GM06990 (cell line): ENCODE data around the gene TREH.

Experiments used
- DNase-seq: peaks from one replicate; pipeline ENCODE4 v3.0.0-alpha.2; 2011; ENCODE audit not compliant: insufficient read length; ENCODE audit errors: extremely low read depth
- H3K27me3 ChIP-seq: replicated peaks from 2 replicates; pipeline ENCODE4 v1.6.0; 2011; ENCODE audit warnings: low read length; ENCODE audit not compliant: control insufficient read depth, insufficient read depth
- H3K36me3 ChIP-seq: 2 replicates; pipeline ENCODE4 v1.5.1; 2011; ENCODE audit warnings: low read length; ENCODE audit not compliant: control insufficient read depth, insufficient read depth
- H3K4me3 ChIP-seq: replicated peaks from 2 replicates; pipeline ENCODE4 v1.5.1; 2011; ENCODE audit warnings: low read depth, mild to moderate bottlenecking, control low read depth, low read length
- TF ChIP-seq, protein P1 (sequence below): IDR thresholded peaks from 2 replicates; pipeline ENCODE4 v1.5.1; 2011; ENCODE audit warnings: low read length, control low read depth, mild to moderate bottlenecking, inconsistent platforms; ENCODE audit not compliant: insufficient read depth, poor library complexity, severe bottlenecking

TREH gene

DNA sequence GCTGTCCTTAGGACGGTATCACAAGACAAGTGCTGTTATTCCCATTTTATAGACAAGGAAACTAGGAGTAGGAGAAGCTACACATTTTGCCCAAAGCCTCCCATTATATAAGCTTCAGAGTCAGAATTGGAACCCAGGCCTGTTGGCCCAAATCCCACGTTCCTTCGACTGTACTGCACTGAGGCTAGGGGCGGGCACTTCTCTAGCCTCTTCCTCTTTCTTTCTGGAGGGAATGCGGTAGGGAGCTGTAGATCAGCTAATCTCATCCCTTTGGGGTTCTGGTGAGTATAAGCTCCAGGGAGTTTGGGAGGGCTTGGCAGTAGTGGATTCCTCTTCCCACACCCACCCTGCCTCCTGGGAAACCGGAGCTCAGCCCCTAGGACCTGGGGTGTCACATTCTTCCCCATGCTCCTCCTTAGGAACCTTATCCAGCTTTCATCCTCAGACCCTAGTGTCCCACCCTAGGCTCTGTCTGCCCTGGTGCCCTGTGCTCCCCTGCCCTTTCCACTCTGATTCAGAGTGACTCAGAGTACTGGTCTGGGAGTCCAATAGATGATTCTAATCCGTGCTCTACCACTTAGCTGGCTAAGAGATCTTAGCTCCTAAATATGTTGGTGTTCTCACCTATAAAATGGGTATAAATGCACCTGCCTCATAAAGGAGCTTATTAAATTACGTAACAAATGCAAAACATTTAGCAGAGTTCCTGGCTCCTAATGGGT is 42.7 kb downstream of the TREH start:
- TF ChIP-seq, protein P1, sequence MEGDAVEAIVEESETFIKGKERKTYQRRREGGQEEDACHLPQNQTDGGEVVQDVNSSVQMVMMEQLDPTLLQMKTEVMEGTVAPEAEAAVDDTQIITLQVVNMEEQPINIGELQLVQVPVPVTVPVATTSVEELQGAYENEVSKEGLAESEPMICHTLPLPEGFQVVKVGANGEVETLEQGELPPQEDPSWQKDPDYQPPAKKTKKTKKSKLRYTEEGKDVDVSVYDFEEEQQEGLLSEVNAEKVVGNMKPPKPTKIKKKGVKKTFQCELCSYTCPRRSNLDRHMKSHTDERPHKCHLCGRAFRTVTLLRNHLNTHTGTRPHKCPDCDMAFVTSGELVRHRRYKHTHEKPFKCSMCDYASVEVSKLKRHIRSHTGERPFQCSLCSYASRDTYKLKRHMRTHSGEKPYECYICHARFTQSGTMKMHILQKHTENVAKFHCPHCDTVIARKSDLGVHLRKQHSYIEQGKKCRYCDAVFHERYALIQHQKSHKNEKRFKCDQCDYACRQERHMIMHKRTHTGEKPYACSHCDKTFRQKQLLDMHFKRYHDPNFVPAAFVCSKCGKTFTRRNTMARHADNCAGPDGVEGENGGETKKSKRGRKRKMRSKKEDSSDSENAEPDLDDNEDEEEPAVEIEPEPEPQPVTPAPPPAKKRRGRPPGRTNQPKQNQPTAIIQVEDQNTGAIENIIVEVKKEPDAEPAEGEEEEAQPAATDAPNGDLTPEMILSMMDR = no peak
- Histone ChIP-seq H3K4me3 (no peak overlapping the region), H3K36me3 (no peaks in the 10 kb centered on the region), H3K27me3 (peaks cover 2% of the 10 kb centered on the region)
- DNase-seq = no peak

DNA sequence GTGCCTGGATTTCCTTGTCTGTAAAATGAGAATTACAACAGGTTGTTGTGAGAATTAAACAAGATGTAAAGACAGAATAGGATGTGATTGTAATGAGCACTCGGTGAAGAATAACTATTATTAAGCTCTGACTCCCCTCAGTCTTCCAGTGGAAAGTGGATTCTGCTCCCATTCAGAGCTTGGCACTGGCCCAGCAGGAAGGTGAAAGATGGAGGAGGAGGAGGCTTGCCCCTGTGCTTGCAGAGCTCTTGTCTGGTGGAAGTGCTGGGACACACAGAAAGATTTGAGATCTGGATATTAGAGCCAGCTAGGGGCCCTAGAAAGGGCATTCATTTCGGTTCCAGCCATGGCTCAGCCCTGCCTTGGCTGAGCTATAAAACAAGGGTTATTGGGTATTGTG is 43.8 kb downstream of the TREH start:
- TF ChIP-seq, protein P1 = no peak
- peaks cover 2% of the 10 kb centered on the region for H3K27me3 ChIP-seq
- no peaks in the 10 kb centered on the region for H3K36me3 ChIP-seq
- no peak overlapping the region for H3K4me3 ChIP-seq
- no peak for DNase-seq

DNA sequence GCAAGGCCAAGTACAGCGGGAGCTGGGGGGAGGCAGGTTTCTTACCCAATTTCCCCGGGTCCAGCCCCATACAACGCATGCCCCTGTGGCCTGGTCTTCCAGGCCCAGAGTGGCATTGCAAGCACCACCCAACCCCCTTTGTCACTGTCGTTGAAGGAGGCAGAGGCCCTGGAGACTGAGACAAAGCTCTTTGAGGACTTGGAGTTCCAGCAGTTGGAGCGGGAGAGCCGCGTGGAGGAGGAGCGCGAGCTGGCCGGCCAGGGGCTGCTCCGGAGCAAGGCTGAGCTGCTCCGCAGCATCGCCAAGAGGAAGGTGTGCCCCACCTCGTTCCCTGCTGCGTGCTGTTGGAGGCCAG is 44.2 kb downstream of the TREH start:
- H3K4me3 ChIP-seq = no peak overlapping the region
- TF ChIP-seq, protein P1 = no peak
- no peaks in the 10 kb centered on the region for H3K36me3 ChIP-seq
- peaks cover 2% of the 10 kb centered on the region for H3K27me3 ChIP-seq
- DNase-seq = no peak

DNA sequence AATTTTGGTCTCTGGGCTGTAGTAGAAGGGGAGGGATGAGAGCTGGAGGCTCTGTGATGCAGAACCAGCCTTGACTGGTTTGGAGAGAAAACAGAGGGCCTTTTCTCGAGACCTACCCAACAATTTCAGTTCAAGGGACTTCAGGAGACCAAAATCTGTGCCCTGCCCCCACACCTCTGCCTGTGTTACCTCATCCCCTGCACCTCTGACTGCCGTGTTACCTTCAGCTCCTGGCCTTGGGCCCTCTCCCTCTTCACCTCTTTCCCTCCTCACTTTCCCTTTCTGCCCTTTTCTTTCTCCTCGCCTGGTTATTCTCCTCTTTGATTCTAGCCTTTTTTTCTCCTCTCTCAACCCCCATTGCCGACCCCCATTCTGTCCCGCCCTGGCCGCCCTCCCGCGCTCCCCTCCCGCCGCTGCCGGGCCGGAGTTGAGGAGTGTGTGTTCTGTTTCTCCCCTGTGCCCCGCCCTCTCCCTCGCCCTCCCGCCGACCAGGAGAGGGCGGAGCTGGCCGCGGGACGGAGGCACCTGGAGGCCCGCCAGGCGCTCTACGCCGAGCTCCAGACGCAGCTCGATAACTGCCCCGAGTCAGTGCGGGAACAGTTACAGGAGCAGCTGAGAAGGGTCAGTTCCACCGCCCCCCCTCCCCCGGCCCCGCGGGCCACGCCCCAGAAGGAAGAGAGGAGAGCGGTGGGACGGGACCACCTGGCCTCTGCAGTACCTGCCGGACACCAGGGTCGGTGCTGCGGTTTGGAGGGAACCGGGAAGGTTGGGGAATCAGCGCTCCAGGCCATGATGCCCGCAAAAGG is 44.8 kb downstream of the TREH start:
- no peak for DNase-seq
- TF ChIP-seq, protein P1 = no peak
- no peak overlapping the region for H3K4me3 ChIP-seq
- H3K27me3 ChIP-seq = peaks cover 2% of the 10 kb centered on the region
- no peaks in the 10 kb centered on the region for H3K36me3 ChIP-seq

DNA sequence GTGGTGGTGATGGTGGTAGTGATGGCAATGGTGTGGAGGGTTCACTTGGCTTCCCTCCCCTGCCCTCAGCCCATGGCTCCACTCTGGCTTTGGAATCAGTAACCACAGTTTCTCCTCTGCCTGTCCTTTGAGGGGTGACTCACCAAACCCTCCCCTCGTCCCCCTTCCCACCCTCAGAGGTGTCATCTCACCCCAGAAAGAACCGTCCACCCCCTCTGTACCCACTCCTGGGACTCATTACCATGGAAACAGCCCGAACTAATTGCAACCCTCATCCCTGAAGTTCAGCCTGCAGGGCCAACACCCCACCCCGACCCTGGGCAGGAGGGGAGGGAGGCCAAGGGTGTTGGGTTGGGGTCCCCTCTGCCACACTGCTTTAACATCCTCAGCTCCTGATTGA is 45.5 kb downstream of the TREH start:
- no peak overlapping the region for H3K4me3 ChIP-seq
- no peaks in the 10 kb centered on the region for H3K36me3 ChIP-seq
- H3K27me3 ChIP-seq = peaks cover 5% of the 10 kb centered on the region
- TF ChIP-seq, protein P1 = no peak
- DNase-seq = no peak
